Ishikawa (cell line): ENCODE measurements around the gene SAMD5.

Source experiments
- CREB1 ChIP-seq: IDR thresholded peaks from 2 replicates; pipeline ENCODE4 v1.6.1; 2012; ENCODE audit warnings: low read depth
- FOXM1 ChIP-seq: IDR thresholded peaks from 2 replicates; pipeline ENCODE4 v1.6.1; 2012; ENCODE audit warnings: low read depth, borderline replicate concordance
- NFIC ChIP-seq: IDR thresholded peaks from 2 replicates; pipeline ENCODE4 v1.6.1; 2012
- TEAD4 ChIP-seq: IDR thresholded peaks from 2 replicates; pipeline ENCODE4 v1.6.1; 2012
- YY1 ChIP-seq: IDR thresholded peaks from 2 replicates; pipeline ENCODE4 v1.6.1; 2012; ENCODE audit warnings: low read depth
- ZBTB7A ChIP-seq: IDR thresholded peaks from 2 replicates; pipeline ENCODE4 v1.6.1; 2012; ENCODE audit warnings: low read depth
- TF ChIP-seq, protein P1 (sequence below): IDR thresholded peaks from 2 replicates; pipeline ENCODE4 v1.6.1; 2012
- TF ChIP-seq, protein P2 (sequence below): IDR thresholded peaks from 2 replicates; pipeline ENCODE4 v1.6.1; 2012; ENCODE audit warnings: low read depth, mild to moderate bottlenecking

DNA sequence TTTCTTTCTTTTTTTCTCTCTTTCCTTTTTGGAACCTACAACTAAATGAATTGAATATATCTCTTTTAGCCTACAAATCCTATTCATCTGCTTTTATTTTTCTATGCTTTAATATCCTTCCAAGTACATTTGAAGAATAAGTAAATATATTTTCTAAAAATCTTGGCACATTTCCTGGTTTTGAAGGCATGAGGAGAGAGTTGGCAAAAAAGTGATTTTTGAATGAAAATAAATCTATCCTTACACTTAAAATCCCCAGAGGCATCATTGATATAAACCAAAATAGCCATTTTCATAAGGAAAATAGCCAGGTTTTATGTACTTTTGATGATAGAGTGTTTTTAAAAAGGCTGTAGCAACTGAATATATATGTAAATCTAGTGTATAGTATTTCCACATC lies 69.0 kb downstream of the SAMD5 start:
- TF ChIP-seq NFIC (no peak), FOXM1 (no peak), TEAD4 (no peak), ZBTB7A (no peak), YY1 (no peak), CREB1 (no peak)
- TF ChIP-seq, protein P1, sequence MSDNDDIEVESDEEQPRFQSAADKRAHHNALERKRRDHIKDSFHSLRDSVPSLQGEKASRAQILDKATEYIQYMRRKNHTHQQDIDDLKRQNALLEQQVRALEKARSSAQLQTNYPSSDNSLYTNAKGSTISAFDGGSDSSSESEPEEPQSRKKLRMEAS: no peak
- TF ChIP-seq, protein P2, sequence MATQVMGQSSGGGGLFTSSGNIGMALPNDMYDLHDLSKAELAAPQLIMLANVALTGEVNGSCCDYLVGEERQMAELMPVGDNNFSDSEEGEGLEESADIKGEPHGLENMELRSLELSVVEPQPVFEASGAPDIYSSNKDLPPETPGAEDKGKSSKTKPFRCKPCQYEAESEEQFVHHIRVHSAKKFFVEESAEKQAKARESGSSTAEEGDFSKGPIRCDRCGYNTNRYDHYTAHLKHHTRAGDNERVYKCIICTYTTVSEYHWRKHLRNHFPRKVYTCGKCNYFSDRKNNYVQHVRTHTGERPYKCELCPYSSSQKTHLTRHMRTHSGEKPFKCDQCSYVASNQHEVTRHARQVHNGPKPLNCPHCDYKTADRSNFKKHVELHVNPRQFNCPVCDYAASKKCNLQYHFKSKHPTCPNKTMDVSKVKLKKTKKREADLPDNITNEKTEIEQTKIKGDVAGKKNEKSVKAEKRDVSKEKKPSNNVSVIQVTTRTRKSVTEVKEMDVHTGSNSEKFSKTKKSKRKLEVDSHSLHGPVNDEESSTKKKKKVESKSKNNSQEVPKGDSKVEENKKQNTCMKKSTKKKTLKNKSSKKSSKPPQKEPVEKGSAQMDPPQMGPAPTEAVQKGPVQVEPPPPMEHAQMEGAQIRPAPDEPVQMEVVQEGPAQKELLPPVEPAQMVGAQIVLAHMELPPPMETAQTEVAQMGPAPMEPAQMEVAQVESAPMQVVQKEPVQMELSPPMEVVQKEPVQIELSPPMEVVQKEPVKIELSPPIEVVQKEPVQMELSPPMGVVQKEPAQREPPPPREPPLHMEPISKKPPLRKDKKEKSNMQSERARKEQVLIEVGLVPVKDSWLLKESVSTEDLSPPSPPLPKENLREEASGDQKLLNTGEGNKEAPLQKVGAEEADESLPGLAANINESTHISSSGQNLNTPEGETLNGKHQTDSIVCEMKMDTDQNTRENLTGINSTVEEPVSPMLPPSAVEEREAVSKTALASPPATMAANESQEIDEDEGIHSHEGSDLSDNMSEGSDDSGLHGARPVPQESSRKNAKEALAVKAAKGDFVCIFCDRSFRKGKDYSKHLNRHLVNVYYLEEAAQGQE: no peak
